SK-N-SH treated with all-trans-retinoic acid at 6 μM for 48 hours (cell line): ENCODE results near the gene SLC10A1.
"Not testable (repeated sequence)": the region's sequence is repeated elsewhere in the genome, so short reads cannot be mapped to it uniquely, and the experiment has no call there.

Experiments
- ATAC-seq: fragments of 200-7000 bp; cut with Tn5 transposase; 3 replicates; pipeline ENCODE4 v1.9.1; 2020; ENCODE audit warnings: mild to moderate bottlenecking, moderate library complexity
- ARNTL ChIP-seq: fragments of 450-650 bp; formaldehyde crosslinking; IDR thresholded peaks from 2 replicates; pipeline ENCODE4 v1.5.0; 2020; ENCODE audit warnings: low read depth, mild to moderate bottlenecking, moderate library complexity, borderline replicate concordance
- BACH2 ChIP-seq: fragments of 250-450 bp; sonication (Bioruptor Pico); IDR thresholded peaks from 2 replicates; pipeline ENCODE4 v1.9.0; 2021; ENCODE audit warnings: mild to moderate bottlenecking, borderline replicate concordance
- CSDC2 ChIP-seq: fragments of 250-450 bp; sonication (Bioruptor Pico); IDR thresholded peaks from 2 replicates; pipeline ENCODE4 v1.5.0; 2020; ENCODE audit warnings: mild to moderate bottlenecking, moderate library complexity
- ESRRG ChIP-seq: fragments of 250-450 bp; sonication (Bioruptor Pico); IDR thresholded peaks from 2 replicates; pipeline ENCODE4 v1.6.1; 2021; ENCODE audit warnings: mild to moderate bottlenecking
- GLIS3 ChIP-seq: fragments of 250-450 bp; sonication (Bioruptor Pico); IDR thresholded peaks from 2 replicates; pipeline ENCODE4 v1.5.0; 2020; ENCODE audit warnings: mild to moderate bottlenecking, moderate library complexity
- OSR1 ChIP-seq: fragments of 250-450 bp; sonication (Bioruptor Pico); IDR thresholded peaks from 2 replicates; pipeline ENCODE4 v1.8.0; 2022; ENCODE audit warnings: moderate library complexity, mild to moderate bottlenecking, inconsistent platforms
- PPARA ChIP-seq: fragments of 250-450 bp; sonication (Bioruptor Pico); IDR thresholded peaks from 2 replicates; pipeline ENCODE4 v1.5.0; 2020; ENCODE audit warnings: mild to moderate bottlenecking, borderline replicate concordance
- RARB ChIP-seq: fragments of 250-450 bp; sonication (Bioruptor Pico); IDR thresholded peaks from 2 replicates; pipeline ENCODE4 v1.8.0; 2021; ENCODE audit warnings: mild to moderate bottlenecking, moderate library complexity
- TCF4 ChIP-seq: fragments of 250-450 bp; sonication (Bioruptor Pico); IDR thresholded peaks from 2 replicates; pipeline ENCODE4 v1.8.0; 2021; ENCODE audit warnings: mild to moderate bottlenecking, moderate library complexity, borderline replicate concordance
- TOX ChIP-seq: fragments of 250-450 bp; sonication (Bioruptor Pico); IDR thresholded peaks from 2 replicates; pipeline ENCODE4 v1.8.0; 2021; ENCODE audit warnings: mild to moderate bottlenecking, moderate library complexity, borderline replicate concordance
- ZC3H10 ChIP-seq: fragments of 250-450 bp; sonication (Bioruptor Pico); IDR thresholded peaks from 2 replicates; pipeline ENCODE4 v1.5.1; 2021; ENCODE audit warnings: mild to moderate bottlenecking, moderate library complexity
- ZFP3 ChIP-seq: fragments of 250-450 bp; sonication (Bioruptor Pico); IDR thresholded peaks from 2 replicates; pipeline ENCODE4 v1.5.0; 2020; ENCODE audit warnings: mild to moderate bottlenecking, moderate library complexity
- ZFP30 ChIP-seq: fragments of 450-650 bp; formaldehyde crosslinking; IDR thresholded peaks from 2 replicates; pipeline ENCODE4 v1.5.0; 2022; ENCODE audit warnings: mild to moderate bottlenecking, moderate library complexity
- ZNF70 ChIP-seq: fragments of 450-650 bp; formaldehyde crosslinking; IDR thresholded peaks from 2 replicates; pipeline ENCODE4 v1.5.0; 2020; ENCODE audit warnings: mild to moderate bottlenecking, moderate library complexity
- ZNF8 ChIP-seq: fragments of 450-650 bp; formaldehyde crosslinking; IDR thresholded peaks from 2 replicates; pipeline ENCODE4 v1.5.0; 2020; ENCODE audit warnings: mild to moderate bottlenecking, moderate library complexity
- TF ChIP-seq, protein P1 (sequence below): fragments of 250-450 bp; sonication (Bioruptor Pico); IDR thresholded peaks from 2 replicates; pipeline ENCODE4 v1.5.1; 2020; ENCODE audit warnings: low read depth, mild to moderate bottlenecking, moderate library complexity
- TF ChIP-seq, protein P2 (sequence below): fragments of 250-450 bp; sonication (Bioruptor Pico); IDR thresholded peaks from 2 replicates; pipeline ENCODE4 v1.8.0; 2021; ENCODE audit warnings: low read depth, mild to moderate bottlenecking, moderate library complexity, borderline replicate concordance
- TF ChIP-seq, protein P3 (sequence below): fragments of 250-450 bp; sonication (Bioruptor Pico); IDR thresholded peaks from 2 replicates; pipeline ENCODE4 v1.8.0; 2020; ENCODE audit warnings: mild to moderate bottlenecking, moderate library complexity, borderline replicate concordance

SLC10A1 gene

DNA sequence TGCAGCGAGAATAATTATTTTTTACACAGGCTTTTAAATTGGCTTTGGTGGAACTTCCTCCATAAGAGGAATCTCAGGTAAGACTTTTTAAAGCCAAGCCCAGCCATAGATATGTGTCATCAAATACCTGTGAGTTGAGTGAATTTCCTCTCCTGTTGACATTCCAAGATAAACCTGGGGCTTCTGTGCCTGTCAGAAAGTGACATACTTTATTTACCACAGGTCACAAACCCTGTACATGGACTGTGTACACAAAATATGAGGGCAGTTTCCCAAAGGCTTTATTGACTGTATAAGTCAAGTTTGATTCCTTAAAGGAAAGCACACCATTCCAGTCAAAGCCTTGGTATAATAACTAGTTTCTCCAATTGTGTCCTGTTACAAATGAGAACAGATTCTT lies 56.0 kb downstream of the SLC10A1 start:
- no peak for TF ChIP-seq TCF4
- ATAC-seq = no peak

DNA sequence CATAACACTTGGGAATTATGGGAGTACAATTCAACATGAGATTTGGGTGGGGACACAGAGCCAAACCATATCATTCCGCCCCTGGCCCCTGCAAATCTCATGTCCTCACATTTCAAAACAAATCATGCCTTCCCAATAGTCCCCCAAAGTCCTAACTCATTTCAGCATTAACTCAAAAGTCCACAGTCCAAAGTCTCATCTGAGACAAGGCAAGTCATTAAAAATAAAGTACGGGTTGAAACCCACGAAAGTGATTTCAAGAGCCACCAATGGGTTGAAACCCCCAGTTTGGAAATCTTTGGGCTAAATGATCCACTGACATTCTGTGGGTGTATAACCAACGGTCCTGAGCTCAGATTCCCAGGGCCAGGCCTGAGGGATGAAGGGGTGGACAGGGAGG lies 60.6 kb downstream of the SLC10A1 start:
- ATAC-seq = not testable (repeated sequence)

DNA sequence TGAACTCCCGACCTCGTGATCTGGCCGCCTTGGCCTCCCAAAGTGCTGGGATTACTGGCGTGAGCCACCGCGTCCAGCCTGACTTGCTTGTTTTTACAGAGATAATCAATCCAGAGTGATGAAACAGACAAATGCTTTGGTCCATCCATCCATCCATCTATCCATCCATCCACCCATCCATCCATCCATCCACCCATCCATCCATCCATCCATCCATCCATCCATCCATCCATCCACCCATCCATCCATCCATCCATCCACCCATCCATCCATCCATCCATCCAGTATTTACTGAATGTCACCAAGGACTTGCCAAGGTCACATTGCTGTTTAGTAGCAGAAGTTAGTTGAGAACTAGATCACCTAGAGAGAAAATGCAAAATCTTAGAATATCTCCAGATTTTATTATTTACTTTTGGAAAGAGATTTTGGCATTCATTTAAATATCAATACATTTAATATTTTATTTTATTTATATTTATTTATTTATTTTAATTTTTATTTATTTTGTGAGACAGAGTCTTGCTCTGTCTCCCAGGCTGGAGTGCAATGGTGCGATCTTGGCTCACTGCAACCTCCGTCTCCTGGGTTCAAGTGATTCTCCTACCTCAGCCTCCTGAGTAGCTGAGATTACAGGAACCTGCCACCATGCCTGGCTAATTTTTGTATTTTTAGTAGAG lies 65.0 kb downstream of the SLC10A1 start:
- not testable (repeated sequence) for ATAC-seq

DNA sequence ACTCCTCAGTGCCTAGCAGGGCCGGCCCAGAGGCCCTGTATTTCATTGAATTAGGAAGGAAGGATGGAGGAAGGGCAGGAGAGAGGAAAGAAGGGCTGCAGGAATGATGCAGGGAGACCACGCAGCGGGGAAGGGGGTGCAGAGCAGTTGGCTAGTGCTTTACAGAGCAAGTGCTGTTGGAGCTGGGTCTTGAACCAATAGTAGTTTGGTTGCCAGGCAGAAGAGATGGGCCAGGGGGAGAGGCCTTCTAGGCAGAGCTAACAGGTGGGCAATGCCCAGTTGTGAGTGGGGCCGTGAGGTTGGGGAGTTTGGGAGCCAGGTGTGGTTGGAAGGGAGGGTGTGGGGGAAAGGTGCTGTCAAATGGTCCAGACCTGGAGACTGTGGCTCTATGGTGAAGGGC lies 69.2 kb downstream of the SLC10A1 start:
- no peak for TF ChIP-seq ZNF8 (CRISPR knock-in tag)
- TF ChIP-seq ZC3H10 (CRISPR knock-in tag) = no peak
- TF ChIP-seq ZFP3 (CRISPR knock-in tag) = no peak
- no peak for TF ChIP-seq ESRRG
- no peak for TF ChIP-seq BACH2 (CRISPR knock-in tag)
- no peak for TF ChIP-seq TOX (CRISPR knock-in tag)
- TF ChIP-seq ZNF70 (CRISPR knock-in tag) = no peak
- TF ChIP-seq, protein P1, sequence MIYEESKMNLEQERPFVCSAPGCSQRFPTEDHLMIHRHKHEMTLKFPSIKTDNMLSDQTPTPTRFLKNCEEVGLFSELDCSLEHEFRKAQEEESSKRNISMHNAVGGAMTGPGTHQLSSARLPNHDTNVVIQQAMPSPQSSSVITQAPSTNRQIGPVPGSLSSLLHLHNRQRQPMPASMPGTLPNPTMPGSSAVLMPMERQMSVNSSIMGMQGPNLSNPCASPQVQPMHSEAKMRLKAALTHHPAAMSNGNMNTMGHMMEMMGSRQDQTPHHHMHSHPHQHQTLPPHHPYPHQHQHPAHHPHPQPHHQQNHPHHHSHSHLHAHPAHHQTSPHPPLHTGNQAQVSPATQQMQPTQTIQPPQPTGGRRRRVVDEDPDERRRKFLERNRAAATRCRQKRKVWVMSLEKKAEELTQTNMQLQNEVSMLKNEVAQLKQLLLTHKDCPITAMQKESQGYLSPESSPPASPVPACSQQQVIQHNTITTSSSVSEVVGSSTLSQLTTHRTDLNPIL = no peak
- TF ChIP-seq GLIS3 = no peak
- no peak for TF ChIP-seq PPARA (CRISPR knock-in tag)
- TF ChIP-seq CSDC2 (CRISPR knock-in tag) = no peak
- no peak for TF ChIP-seq ARNTL (CRISPR knock-in tag)
- TF ChIP-seq, protein P2, sequence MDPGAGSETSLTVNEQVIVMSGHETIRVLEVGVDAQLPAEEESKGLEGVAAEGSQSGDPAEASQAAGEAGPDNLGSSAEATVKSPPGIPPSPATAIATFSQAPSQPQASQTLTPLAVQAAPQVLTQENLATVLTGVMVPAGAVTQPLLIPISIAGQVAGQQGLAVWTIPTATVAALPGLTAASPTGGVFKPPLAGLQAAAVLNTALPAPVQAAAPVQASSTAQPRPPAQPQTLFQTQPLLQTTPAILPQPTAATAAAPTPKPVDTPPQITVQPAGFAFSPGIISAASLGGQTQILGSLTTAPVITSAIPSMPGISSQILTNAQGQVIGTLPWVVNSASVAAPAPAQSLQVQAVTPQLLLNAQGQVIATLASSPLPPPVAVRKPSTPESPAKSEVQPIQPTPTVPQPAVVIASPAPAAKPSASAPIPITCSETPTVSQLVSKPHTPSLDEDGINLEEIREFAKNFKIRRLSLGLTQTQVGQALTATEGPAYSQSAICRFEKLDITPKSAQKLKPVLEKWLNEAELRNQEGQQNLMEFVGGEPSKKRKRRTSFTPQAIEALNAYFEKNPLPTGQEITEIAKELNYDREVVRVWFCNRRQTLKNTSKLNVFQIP (CRISPR knock-in tag) = no peak
- TF ChIP-seq RARB (CRISPR knock-in tag) = no peak
- TF ChIP-seq, protein P3, sequence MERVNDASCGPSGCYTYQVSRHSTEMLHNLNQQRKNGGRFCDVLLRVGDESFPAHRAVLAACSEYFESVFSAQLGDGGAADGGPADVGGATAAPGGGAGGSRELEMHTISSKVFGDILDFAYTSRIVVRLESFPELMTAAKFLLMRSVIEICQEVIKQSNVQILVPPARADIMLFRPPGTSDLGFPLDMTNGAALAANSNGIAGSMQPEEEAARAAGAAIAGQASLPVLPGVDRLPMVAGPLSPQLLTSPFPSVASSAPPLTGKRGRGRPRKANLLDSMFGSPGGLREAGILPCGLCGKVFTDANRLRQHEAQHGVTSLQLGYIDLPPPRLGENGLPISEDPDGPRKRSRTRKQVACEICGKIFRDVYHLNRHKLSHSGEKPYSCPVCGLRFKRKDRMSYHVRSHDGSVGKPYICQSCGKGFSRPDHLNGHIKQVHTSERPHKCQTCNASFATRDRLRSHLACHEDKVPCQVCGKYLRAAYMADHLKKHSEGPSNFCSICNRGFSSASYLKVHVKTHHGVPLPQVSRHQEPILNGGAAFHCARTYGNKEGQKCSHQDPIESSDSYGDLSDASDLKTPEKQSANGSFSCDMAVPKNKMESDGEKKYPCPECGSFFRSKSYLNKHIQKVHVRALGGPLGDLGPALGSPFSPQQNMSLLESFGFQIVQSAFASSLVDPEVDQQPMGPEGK = no peak
- no peak for TF ChIP-seq OSR1 (CRISPR knock-in tag)
- ATAC-seq = no peak

DNA sequence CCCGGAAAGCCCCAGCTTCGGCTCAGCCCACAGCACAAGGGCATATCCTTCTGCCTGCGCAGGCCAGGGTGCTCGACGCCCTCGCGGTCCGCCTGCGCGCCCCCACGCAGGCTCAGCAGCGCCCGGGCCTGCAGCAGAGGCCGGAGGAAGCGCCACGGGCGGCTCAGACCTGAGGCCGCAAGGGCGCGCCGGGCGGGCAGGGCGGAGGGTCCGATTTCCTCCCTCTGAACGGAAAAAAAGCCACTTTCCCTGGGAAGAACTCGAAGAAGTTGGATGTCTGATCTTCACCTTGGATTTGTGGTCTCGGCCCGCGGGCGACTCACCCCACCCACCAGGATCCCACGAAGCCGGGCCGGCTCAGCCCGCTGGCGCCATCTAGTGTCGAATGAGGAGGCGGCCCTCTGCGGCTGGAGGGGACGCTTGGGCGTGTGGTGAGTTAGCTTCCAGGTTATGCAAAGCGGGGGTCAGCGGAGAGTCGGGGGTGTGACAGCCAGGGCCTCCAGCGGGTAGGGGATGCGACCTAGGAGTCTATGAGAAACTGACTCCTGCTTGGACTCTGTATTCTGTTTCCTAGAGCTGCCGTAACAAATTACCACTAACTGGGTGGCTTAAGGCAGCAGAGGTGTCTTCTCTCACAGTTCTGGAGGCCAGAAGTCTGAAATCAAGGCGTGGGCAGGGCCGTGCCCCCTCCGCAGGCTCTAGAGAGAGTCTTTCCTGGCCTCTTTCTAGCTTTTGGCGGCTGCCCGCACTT lies 70.1 kb downstream of the SLC10A1 start:
- TF ChIP-seq ZFP30 (no peak), TCF4 (no peak), PPARA (CRISPR knock-in tag) (no peak), BACH2 (CRISPR knock-in tag) (no peak), ESRRG (no peak)
- TF ChIP-seq, protein P2 (CRISPR knock-in tag) = no peak
- peak; percentile 99 for ATAC-seq
